ENCODE data around the gene LENEP.

Gene LENEP

DNA sequence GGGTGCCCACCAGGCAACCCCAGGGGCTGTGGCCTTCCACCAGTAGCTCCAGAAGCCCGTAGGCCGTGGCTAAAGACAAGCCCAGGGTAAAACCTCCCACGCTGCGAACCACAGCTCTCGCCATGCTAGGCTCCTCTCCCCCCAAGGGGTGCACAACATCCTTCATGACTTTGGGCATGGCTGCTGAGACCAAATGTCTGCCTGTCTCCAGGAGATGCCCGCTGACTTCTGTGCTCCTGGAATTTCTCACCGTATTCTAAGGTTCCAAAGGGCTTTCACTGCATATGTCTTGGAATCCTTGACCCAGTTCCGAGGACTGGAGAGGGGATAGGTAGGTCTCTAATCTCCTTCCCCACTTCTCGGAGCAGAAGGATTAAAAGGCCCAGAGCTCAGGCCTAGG lies 40.1 kb downstream of the LENEP start, which contains the start of the genes DCST1 and DCST2:
DCST1 (plus strand) TSS at position 301 of the 400 bp plus-strand sequence. CDS start 213 bp downstream, outside the sequence.
DCST2 (minus strand) TSS at position 258 of the 400 bp plus-strand sequence; CDS start at position 178, 80 bp downstream.
- no peak for DNase-seq

DNA sequence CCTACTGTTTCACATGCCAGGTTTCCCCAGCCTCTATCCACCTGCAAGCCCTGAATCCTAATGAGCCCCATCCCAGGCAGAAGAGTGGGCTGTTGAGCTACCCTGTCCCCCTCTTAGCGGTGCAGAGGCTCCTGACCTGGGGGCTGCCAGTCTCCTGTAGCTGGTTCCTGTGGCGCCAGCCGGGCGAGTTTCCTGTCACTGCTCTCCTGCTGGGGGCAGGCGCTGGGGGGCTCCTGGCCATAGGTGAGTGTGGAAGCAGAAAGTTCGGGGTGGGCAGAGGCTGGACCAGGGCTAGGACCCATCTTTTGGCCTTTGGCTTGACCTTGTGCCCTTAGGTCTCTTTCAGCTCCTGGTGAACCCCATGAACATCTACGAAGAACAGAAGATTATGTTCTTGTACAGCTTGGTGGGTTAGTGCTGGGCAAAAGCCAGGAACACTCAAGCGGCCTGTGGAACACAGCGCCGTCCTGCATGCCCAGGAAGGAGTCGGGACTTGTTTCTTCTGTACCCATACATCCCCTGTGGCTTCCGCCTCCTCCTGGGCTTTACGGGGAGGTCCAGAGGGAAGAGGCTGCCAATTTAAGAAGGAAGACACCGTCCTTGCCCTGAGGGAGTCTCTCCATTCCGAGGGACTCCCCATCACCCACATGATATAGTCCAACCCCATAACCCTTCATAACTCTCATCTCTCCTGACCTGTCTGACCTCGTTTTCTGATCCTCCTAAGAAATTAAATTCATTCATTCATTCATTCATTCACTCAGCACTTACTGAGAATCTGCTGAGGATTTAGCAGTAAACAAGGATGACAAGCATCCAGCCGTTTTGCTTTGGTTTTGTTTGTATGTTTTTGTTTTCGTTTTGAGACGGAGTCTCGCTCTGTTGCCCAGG lies 41.2 kb downstream of the LENEP start:
- no peak for DNase-seq

DNA sequence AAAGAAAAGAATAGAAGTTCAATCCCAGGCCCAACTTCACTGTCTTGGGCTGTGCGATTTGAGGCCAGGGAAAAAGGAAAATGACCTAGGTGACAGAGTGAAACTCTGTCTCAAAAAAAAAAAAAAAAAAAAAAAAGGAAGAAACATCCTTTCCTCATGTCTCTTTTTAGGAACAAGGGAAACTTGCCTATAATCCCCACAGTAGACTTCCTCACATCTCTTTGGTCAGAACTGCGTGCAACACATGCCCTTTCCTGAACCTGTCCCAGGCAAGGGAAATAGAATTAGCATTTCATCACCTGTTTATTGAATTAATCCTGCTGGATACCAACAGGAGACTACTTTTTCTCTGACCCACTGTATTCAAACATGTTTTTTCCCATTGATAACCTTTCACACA lies 42.5 kb downstream of the LENEP start:
- DNase-seq = no peak

DNA sequence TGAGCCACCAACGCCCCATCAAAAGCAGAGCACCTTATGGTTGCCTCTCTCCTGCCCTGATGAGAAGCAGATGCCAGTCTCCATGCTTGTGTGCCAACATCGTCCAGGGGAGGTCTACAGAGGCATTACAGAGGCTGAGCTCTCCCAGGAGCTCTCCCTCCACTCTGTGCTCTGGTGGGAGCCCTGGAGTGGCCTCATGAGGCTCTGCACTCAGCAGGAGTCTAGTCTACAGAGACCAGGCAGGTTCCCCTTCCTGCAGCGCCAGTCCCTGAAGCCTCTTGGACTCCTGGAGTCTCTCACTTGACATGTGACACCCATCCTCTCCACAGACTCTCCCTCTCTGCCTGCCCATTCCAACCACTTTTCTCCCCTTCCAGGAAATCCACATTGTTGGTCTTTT lies 43.7 kb downstream of the LENEP start:
- no peak for DNase-seq

DNA sequence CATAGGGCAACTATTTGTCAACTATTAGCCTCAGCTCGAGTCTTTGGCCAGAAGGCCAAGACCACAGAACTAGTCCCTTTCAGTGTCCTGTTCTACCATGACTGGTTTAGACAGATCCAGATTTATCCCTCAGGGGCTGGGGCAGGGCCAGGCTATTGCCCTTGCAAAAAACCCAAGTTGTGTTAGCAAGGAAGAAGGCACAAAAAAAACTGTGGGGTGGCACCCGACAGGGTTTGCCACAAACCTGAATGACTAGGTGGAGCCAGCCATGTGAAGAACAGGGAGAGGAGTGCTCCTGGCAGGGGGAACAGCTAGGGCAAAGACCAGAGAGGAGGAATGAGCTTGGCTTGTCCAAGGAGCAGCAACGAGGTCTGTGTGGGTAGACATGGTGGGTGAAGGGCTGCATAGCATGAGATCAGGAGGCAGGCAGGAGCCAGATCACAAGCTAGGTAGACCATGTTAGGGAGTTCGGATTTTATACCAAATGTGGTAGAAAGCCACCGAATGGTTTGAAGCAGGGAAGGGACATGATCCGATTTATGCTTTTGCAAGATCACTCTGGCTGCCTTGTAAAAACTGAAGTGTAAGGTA lies 44.6 kb downstream of the LENEP start:
- no peak for DNase-seq

DNA sequence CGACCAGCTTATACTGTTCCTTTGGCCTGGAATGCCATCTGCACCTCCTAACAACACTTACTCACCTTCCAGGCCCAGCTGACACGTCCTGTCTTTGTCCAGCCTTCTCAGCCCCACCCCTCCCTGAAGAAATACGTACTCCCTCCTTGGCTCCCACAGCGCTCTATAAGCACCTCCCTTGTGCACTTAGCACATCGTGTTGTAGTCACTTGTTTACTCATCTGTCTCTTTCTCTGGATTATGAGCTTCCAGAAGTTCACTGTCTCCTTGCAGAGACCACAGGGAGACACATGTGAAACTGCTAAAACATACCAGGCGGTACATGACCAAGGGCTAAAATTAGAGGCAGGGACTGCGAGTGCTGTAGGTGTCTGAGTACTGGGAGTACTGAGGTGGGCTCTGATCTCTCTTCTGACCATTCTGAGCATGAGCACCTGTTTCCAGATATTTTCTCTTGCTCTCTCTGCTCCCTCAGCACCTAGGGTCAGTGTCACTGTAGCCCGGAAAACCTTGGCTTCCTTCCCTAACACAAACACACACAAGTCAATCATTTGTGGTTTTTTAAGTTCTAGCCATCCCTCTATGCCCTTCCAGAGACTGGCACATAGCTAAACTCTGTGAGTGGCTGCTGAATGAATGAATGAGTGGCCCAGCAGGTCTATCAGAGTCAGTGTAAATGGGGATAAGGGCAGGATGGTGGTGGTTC lies 45.4 kb downstream of the LENEP start:
- no peak for DNase-seq

DNA sequence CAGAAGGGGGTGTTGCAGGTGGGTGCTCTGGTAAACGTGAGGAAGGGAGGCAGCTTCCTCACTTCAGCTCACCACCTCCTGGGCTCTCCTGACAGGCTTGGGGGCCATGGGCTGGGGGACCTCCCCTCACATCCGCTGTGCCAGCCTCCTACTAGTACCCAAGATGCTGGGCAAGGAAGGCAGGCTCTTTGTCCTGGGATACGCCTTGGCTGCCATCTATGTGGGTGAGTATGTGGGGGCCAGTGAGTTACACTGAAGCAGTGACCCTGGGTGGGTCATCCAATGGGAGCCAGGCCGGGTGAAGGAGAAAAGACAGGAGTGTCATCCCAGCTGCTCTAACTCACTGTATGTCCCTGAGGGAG lies 45.9 kb downstream of the LENEP start:
- no peak for DNase-seq

DNA sequence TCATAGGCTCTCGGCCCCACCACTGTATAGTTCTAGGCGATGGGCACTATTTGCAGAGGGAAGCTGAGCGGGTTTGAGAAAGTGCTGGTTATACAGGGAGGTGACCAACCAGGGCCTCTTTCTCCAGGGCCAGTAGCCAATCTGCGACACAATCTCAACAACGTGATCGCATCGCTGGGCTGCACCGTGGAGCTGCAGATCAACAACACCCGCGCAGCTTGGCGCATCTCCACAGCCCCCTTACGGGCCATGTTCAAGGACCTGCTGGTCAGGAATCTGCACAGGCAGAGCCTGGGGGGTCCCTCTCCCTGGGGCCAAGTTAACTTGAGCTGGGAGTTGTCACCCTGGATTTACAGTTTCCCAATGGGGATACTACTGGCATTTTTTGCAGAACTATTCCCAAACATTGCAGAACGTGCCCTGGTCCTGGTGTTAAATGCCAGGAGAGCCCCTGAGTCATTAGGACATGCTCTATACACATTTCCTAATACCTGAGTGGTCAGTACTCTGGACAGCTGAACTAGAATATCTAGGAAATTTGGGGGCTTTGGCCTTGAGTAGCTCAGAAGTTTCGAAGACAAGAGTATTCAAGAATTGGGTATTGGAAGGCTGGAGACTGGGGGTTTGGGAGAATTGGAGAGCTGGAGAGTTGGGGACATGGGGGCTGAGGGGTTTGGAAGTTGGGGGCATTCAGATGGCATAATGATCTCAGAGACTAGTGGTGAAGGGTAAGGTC lies 47.1 kb downstream of the LENEP start:
- DNase-seq = no peak

DNA sequence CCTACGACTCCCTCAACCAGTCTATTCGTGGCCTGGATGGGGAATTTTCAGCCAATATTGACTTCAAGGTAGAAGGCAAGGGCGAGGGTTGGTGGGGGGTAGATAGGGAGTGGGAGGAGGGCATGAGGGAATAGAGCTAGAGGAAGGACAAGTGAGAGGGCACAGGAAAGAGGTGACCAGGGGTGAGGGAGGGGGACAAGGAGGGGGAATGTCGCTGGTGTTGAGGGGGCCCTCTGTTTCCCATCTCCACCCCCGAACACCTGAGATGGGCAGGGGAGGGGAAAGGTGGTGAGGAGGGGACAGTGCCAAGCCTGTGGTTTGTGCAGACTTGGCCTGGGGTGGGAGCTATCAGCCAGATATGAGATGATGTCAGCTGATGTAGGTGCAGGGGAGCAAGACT lies 49.4 kb downstream of the LENEP start:
- DNase-seq = no peak

DNA sequence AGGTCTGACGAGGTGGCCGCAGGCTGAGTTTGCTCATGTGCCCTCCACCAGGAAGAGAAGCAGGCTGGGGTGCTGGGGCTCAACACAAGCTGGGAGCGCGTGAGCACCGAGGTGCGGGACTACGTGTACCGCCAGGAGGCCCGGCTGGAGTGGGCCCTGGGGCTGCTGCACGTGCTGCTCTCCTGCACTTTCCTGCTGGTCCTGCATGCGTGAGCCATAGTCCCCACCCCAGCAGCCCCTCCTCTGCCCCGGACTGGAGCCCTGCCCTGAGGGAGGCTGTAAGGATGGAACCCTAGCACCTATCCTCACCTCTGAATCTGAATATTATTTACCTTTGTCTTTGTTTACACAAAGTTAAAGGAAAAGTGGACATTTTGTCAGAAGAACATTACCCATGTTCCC lies 49.9 kb downstream of the LENEP start:
- DNase-seq = no peak

DNA sequence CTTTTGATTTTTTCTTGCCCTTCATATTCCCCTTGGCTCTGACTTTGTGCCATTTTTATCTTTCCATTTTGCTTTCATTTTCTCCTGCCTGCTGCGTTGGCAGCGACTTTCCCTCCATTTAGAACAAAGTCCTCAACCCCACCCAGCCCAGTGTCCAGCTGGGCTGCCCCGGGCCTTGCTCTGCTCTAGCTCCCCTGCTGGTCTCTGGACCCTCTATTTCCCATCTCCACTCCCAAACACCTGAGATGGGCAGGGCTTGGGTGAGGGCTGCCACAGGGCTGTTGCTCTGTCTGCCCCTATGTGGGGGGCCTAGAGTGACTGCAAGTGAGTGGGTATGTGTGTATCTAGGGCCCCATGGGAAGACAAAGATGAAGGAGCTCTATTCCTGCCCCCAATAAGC lies 50.4 kb downstream of the LENEP start:
- DNase-seq = no peak

Measured in NCI-H146 (cell line).